ENCODE measurements around the gene PGF.
"Not testable (repeated sequence)": the region's sequence is repeated elsewhere in the genome, so short reads cannot be mapped to it uniquely, and the experiment has no call there.

Gene PGF

DNA sequence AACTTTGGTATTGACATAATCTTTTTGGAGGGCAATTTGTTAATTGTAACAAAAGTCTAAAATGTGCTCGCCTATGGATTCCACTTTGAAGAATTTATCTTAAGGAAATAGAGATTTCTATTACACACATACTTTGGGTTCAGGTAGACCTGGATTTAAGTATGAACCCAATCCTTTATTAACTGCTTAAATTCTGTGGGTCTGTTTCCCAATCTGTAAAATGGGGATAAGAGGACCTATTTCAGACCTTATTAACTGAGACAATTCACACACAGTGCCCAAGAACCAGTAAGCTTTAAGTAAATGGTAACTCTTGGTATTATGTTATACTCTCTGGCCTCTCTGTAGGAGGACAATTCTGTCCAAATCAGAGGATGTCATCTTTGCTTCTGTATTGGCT lies 46.5 kb upstream of the PGF start:
- peak overlapping the region; percentile 89 for H3K4me3 ChIP-seq (replicated peaks; ENCODE audit: insufficient read depth, low read length)
- TF ChIP-seq GABPA (IDR thresholded peaks at IDR 0.05; ENCODE audit: low read depth), result no peak
- no peak for TF ChIP-seq SPI1 (IDR thresholded peaks at IDR 0.05; ENCODE audit: borderline replicate concordance, low read depth)
- TF ChIP-seq, protein P1, sequence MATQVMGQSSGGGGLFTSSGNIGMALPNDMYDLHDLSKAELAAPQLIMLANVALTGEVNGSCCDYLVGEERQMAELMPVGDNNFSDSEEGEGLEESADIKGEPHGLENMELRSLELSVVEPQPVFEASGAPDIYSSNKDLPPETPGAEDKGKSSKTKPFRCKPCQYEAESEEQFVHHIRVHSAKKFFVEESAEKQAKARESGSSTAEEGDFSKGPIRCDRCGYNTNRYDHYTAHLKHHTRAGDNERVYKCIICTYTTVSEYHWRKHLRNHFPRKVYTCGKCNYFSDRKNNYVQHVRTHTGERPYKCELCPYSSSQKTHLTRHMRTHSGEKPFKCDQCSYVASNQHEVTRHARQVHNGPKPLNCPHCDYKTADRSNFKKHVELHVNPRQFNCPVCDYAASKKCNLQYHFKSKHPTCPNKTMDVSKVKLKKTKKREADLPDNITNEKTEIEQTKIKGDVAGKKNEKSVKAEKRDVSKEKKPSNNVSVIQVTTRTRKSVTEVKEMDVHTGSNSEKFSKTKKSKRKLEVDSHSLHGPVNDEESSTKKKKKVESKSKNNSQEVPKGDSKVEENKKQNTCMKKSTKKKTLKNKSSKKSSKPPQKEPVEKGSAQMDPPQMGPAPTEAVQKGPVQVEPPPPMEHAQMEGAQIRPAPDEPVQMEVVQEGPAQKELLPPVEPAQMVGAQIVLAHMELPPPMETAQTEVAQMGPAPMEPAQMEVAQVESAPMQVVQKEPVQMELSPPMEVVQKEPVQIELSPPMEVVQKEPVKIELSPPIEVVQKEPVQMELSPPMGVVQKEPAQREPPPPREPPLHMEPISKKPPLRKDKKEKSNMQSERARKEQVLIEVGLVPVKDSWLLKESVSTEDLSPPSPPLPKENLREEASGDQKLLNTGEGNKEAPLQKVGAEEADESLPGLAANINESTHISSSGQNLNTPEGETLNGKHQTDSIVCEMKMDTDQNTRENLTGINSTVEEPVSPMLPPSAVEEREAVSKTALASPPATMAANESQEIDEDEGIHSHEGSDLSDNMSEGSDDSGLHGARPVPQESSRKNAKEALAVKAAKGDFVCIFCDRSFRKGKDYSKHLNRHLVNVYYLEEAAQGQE (IDR thresholded peaks at IDR 0.05; ENCODE audit: insufficient replicate concordance, low read depth), result no peak
- TF ChIP-seq CTCF (IDR thresholded peaks at IDR 0.05; ENCODE audit: insufficient read depth, low read length), result no peak
- no peak for TF ChIP-seq POLR2AphosphoS5 (IDR thresholded peaks at IDR 0.05; ENCODE audit: low read depth)
- no peaks in the 10 kb centered on the region for H3K27me3 ChIP-seq (ENCODE audit: insufficient read depth, poor library complexity, severe bottlenecking)
- H3K27ac ChIP-seq (replicated peaks), result peak overlapping the region; percentile 76
- no peak for DNase-seq (ENCODE audit: low read depth in 1 of 2, low spot score in 1 of 2)

GRCh38 chr14:75001261-75001660 lies 45.9 kb upstream of the PGF start:
- DNase-seq (ENCODE audit: low read depth in 1 of 2, low spot score in 1 of 2), result no peak
- TF ChIP-seq, protein P1 (IDR thresholded peaks at IDR 0.05; ENCODE audit: insufficient replicate concordance, low read depth), result no peak
- TF ChIP-seq CTCF (IDR thresholded peaks at IDR 0.05; ENCODE audit: insufficient read depth, low read length) (no peak), GABPA (IDR thresholded peaks at IDR 0.05; ENCODE audit: low read depth) (no peak), POLR2AphosphoS5 (IDR thresholded peaks at IDR 0.05; ENCODE audit: low read depth) (no peak), SPI1 (IDR thresholded peaks at IDR 0.05; ENCODE audit: borderline replicate concordance, low read depth) (no peak)
- H3K4me3 ChIP-seq (replicated peaks; ENCODE audit: insufficient read depth, low read length), result no peak overlapping the region
- H3K27ac ChIP-seq (replicated peaks), result no peak overlapping the region
- H3K27me3 ChIP-seq (ENCODE audit: insufficient read depth, poor library complexity, severe bottlenecking), result no peaks in the 10 kb centered on the region

- DNase-seq (ENCODE audit: low read depth in 1 of 2, low spot score in 1 of 2); H3K27me3 ChIP-seq (ENCODE audit: insufficient read depth, poor library complexity, severe bottlenecking); H3K27ac ChIP-seq (replicated peaks); H3K4me3 ChIP-seq (replicated peaks; ENCODE audit: insufficient read depth, low read length): not testable (repeated sequence)
Observed at GRCh38 chr14:74995781-74996180, 40.4 kb upstream of the PGF start.

- not testable (repeated sequence) for H3K4me3 ChIP-seq (replicated peaks; ENCODE audit: insufficient read depth, low read length); H3K27me3 ChIP-seq (ENCODE audit: insufficient read depth, poor library complexity, severe bottlenecking); H3K27ac ChIP-seq (replicated peaks); DNase-seq (ENCODE audit: low read depth in 1 of 2, low spot score in 1 of 2)
Observed at GRCh38 chr14:74994182-74994581, 38.8 kb upstream of the PGF start.

- no peak overlapping the region for H3K27ac ChIP-seq (replicated peaks)
- H3K4me3 ChIP-seq (replicated peaks; ENCODE audit: insufficient read depth, low read length), result no peak overlapping the region
- H3K27me3 ChIP-seq (ENCODE audit: insufficient read depth, poor library complexity, severe bottlenecking), result no peaks in the 10 kb centered on the region
- TF ChIP-seq GABPA (IDR thresholded peaks at IDR 0.05; ENCODE audit: low read depth) (no peak), CTCF (IDR thresholded peaks at IDR 0.05; ENCODE audit: insufficient read depth, low read length) (no peak), POLR2AphosphoS5 (IDR thresholded peaks at IDR 0.05; ENCODE audit: low read depth) (no peak), SPI1 (IDR thresholded peaks at IDR 0.05; ENCODE audit: borderline replicate concordance, low read depth) (no peak)
- TF ChIP-seq, protein P1 (IDR thresholded peaks at IDR 0.05; ENCODE audit: insufficient replicate concordance, low read depth), result no peak
- DNase-seq (ENCODE audit: low read depth in 1 of 2, low spot score in 1 of 2), result no peak
Observed at GRCh38 chr14:74988993-74989392, 33.6 kb upstream of the PGF start.

Measured in HL-60 (cell line).